ENCODE measurements around the gene XXYLT1.

DNA sequence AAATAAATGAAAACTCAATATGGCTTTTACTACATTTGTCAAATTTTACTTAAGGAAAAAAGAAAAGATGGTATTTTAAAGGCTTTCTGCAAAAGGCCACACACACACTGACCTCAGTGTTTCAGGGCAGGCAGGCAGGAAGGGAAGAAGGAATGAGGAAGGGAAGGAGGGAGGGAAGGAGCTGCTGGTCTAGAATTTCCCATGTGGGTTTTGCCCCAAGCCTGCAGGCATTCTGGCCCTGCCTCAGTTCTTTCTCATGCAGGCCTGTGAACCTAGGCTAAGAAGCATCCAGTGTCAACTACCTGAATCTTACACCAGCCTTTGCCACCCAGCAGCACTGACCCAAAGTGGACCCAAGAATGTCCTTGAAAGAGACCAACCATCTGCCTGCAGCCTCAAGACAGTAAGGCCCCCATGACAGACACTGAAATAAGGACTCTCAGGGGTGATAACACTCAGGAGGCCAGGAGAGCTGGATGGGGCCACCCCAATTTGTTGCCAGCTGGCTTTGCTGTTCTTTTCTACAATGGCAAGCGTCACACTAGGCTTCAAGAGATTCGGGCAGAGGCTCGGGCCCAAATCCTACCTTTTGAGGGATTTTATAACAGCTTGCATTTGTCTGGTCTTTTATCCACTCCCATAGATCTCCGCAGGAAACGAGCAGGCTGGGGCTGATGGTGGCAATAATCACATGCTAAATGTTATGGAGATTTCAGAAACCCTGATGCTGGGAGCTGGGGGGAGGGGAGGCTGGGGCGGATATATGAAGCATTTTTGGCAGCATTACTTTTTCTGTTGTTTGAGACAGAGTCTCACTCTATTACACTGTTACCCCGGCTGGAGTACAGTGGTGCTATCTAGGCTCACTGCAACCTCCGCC, 51.4 kb downstream of the XXYLT1 start:
- TF ChIP-seq, protein P1, sequence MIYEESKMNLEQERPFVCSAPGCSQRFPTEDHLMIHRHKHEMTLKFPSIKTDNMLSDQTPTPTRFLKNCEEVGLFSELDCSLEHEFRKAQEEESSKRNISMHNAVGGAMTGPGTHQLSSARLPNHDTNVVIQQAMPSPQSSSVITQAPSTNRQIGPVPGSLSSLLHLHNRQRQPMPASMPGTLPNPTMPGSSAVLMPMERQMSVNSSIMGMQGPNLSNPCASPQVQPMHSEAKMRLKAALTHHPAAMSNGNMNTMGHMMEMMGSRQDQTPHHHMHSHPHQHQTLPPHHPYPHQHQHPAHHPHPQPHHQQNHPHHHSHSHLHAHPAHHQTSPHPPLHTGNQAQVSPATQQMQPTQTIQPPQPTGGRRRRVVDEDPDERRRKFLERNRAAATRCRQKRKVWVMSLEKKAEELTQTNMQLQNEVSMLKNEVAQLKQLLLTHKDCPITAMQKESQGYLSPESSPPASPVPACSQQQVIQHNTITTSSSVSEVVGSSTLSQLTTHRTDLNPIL (CRISPR knock-in tag; IDR thresholded peaks at IDR 0.05; ENCODE audit: low read depth) = no peak
- TF ChIP-seq PATZ1 (CRISPR knock-in tag; IDR thresholded peaks at IDR 0.05; ENCODE audit: borderline replicate concordance) (no peak), TOX (CRISPR knock-in tag; IDR thresholded peaks at IDR 0.05; ENCODE audit: borderline replicate concordance) (no peak), BACH2 (CRISPR knock-in tag; IDR thresholded peaks at IDR 0.05; ENCODE audit: borderline replicate concordance) (no peak), TSHZ2 (CRISPR knock-in tag; IDR thresholded peaks at IDR 0.05) (no peak), ARNTL (CRISPR knock-in tag; IDR thresholded peaks at IDR 0.05; ENCODE audit: borderline replicate concordance, low read depth) (no peak), ZC3H10 (CRISPR knock-in tag; IDR thresholded peaks at IDR 0.05) (no peak)
